Cerebellar nuclear complex (tissue), 1 donor: ENCODE data around the gene MORF4L1.
"Not testable (repeated sequence)": the region's sequence is repeated elsewhere in the genome, so short reads cannot be mapped to it uniquely, and the experiment has no call there.

Source experiments
- DNase-seq, 2 experiments: peaks; one replicate each; lab custom pipeline; 2025; lab: John Stamatoyannopoulos, UW

The MORF4L1 gene

GRCh38 chr15:78872155-78872971 lies at the start of gene MORF4L1:
MORF4L1 (plus strand) TSS chr15:78872890; CDS start chr15:78873018, 128 bp downstream.
- DNase-seq, result peak; percentile 9 to 72

GRCh38 chr15:78828920-78829319 lies 43.8 kb upstream of the MORF4L1 start:
- DNase-seq, result no peak

GRCh38 chr15:78830514-78831228 lies 42.0 kb upstream of the MORF4L1 start:
- DNase-seq, result no peak

GRCh38 chr15:78831229-78832207 lies 41.2 kb upstream of the MORF4L1 start:
- no peak for DNase-seq

GRCh38 chr15:78836333-78836732 lies 36.4 kb upstream of the MORF4L1 start:
- no peak for DNase-seq

- DNase-seq, result no peak
Measured at GRCh38 chr15:78837131-78837530, 35.6 kb upstream of the MORF4L1 start.

GRCh38 chr15:78837543-78837942 lies 35.1 kb upstream of the MORF4L1 start:
- DNase-seq, result no peak

- DNase-seq, result peak in 1 of 2 experiments; percentile 6
Measured at GRCh38 chr15:78838489-78838888, 34.2 kb upstream of the MORF4L1 start.

- not testable (repeated sequence) for DNase-seq
Measured at GRCh38 chr15:78839151-78839550, 33.5 kb upstream of the MORF4L1 start.

- no peak for DNase-seq
Measured at GRCh38 chr15:78840661-78841375, 31.9 kb upstream of the MORF4L1 start.

GRCh38 chr15:78841376-78841706 lies 31.3 kb upstream of the MORF4L1 start:
- DNase-seq, result no peak

GRCh38 chr15:78841891-78842290 lies 30.8 kb upstream of the MORF4L1 start:
- DNase-seq, result no peak

GRCh38 chr15:78842519-78842918 lies 30.2 kb upstream of the MORF4L1 start:
- no peak for DNase-seq

GRCh38 chr15:78846906-78847305 lies 25.8 kb upstream of the MORF4L1 start:
- not testable (repeated sequence) for DNase-seq

GRCh38 chr15:78847387-78847906 lies 25.2 kb upstream of the MORF4L1 start:
- DNase-seq, result not testable (repeated sequence)

GRCh38 chr15:78850352-78850751 lies 22.3 kb upstream of the MORF4L1 start:
- DNase-seq, result no peak

- DNase-seq, result no peak
Measured at GRCh38 chr15:78850941-78851755, 21.5 kb upstream of the MORF4L1 start.

GRCh38 chr15:78853500-78853899 lies 19.2 kb upstream of the MORF4L1 start:
- no peak for DNase-seq

GRCh38 chr15:78854833-78855372 lies 17.8 kb upstream of the MORF4L1 start:
- DNase-seq, result no peak

GRCh38 chr15:78855746-78856145 lies 16.9 kb upstream of the MORF4L1 start:
- no peak for DNase-seq
